Ishikawa (cell line): ENCODE measurements around the gene FAM174C.
A peak's percentile ranks its signal among the peaks of the same experiment; 100 is the strongest.

ENCODE experiments used
- CEBPB ChIP-seq: IDR thresholded peaks from 2 replicates; pipeline ENCODE4 v1.6.1; 2012
- CREB1 ChIP-seq: IDR thresholded peaks from 2 replicates; pipeline ENCODE4 v1.6.1; 2012; ENCODE audit warnings: low read depth
- EGR1 ChIP-seq: IDR thresholded peaks from 2 replicates; pipeline ENCODE4 v1.6.1; 2012
- EP300 ChIP-seq: IDR thresholded peaks from 2 replicates; pipeline ENCODE4 v1.6.1; 2012; ENCODE audit warnings: borderline replicate concordance
- FOXM1 ChIP-seq: IDR thresholded peaks from 2 replicates; pipeline ENCODE4 v1.6.1; 2012; ENCODE audit warnings: low read depth, borderline replicate concordance
- MAX ChIP-seq: IDR thresholded peaks from 2 replicates; pipeline ENCODE4 v1.6.1; 2012
- NFIC ChIP-seq: IDR thresholded peaks from 2 replicates; pipeline ENCODE4 v1.6.1; 2012
- RAD21 ChIP-seq: IDR thresholded peaks from 2 replicates; pipeline ENCODE4 v1.6.1; 2012; ENCODE audit warnings: low read depth
- TAF1 ChIP-seq: IDR thresholded peaks from 2 replicates; pipeline ENCODE4 v1.6.1; 2012; ENCODE audit warnings: low read depth, mild to moderate bottlenecking
- TCF12 ChIP-seq: IDR thresholded peaks from 2 replicates; pipeline ENCODE4 v1.6.1; 2012; ENCODE audit warnings: low read depth
- TEAD4 ChIP-seq: IDR thresholded peaks from 2 replicates; pipeline ENCODE4 v1.6.1; 2012
- USF1 ChIP-seq: IDR thresholded peaks from 2 replicates; pipeline ENCODE4 v1.6.1; 2012
- YY1 ChIP-seq: IDR thresholded peaks from 2 replicates; pipeline ENCODE4 v1.6.1; 2012; ENCODE audit warnings: low read depth
- ZBTB7A ChIP-seq: IDR thresholded peaks from 2 replicates; pipeline ENCODE4 v1.6.1; 2012; ENCODE audit warnings: low read depth
- TF ChIP-seq, protein P1 (sequence below): IDR thresholded peaks from 2 replicates; pipeline ENCODE4 v1.6.1; 2012; ENCODE audit warnings: low read depth, mild to moderate bottlenecking

Gene FAM174C

DNA sequence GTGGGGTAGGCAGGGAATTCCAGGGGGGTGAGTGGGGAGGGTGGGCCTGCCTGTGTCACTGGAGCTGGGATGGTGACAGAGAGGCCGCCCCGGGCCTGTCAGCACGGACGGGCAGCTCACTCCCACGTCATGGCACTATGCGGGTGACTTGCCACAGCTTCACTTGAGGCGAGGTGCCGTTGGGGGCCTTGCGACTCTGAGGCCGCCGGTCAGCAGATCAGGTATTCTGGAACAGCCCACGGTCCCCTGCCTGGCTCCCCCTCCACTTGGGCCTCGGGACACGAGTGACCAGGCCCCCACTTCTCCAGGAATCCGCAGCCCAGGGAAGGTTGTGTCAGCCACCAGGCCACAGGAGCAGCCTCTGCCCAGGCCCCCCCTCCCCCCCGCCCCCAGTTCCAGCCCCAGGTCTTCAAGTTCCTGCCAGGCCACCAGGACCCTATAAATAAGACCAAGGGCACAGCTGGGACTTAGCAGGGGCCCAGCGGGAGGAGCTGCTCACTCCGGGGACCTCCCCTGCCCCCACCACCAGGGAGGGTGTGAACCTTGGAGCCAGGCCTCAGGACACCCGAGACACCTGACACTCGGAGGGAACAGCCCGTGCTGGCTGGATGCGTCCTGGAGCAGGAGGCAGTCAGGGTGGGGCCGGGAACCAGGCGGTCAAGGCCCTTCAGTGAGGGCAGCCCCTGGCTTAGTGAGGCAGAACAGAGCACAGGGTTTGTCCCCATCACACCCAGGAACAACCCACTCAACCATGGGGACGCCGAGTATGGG is 29.7 kb upstream of the FAM174C start:
- TF ChIP-seq USF1 (no peak), MAX (peak; percentile 49), TCF12 (peak; percentile 55)

GRCh38 chr19:1246265-1247087 is 28.9 kb upstream of the FAM174C start:
- TF ChIP-seq NFIC (peak; percentile 17; the same call in 1 of the 2 replicates), TCF12 (peak; percentile 24), MAX (0 out of 2 replicates have a peak, but pooled peaks have one; percentile 0)

DNA sequence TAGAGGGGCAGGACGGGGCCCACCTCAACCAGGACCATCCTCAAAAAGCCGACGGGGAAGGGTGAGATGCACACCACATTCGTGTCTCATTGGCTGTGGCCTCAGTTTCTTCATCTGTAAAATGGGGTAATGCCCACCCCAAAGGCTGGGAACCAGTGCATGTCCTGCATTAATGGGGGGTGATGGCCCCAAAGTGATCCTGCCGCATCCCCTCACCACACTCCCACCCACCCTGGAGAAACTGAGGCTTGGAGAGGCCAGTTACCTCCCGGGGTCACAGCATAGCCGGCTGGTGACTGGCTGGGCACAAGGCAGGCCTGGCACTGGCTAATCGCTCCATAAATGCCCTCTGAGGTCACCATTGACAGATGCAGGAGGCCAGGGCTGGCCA is 27.6 kb upstream of the FAM174C start:
- TF ChIP-seq TAF1 (no peak), EGR1 (no peak), TEAD4 (no peak), USF1 (no peak), NFIC (no peak), CEBPB (no peak), RAD21 (no peak)

- TF ChIP-seq TEAD4 (no peak), EP300 (no peak), CREB1 (peak; percentile 40; the same call in 1 of the 2 replicates), MAX (no peak; the same call in 1 of the 2 replicates), USF1 (no peak), EGR1 (no peak), FOXM1 (no peak), TCF12 (0 out of 2 replicates have a peak, but pooled peaks have one; percentile 7), YY1 (no peak), NFIC (no peak), CEBPB (no peak), TAF1 (peak; percentile 50), ZBTB7A (peak; percentile 69), RAD21 (no peak)
- TF ChIP-seq, protein P1, sequence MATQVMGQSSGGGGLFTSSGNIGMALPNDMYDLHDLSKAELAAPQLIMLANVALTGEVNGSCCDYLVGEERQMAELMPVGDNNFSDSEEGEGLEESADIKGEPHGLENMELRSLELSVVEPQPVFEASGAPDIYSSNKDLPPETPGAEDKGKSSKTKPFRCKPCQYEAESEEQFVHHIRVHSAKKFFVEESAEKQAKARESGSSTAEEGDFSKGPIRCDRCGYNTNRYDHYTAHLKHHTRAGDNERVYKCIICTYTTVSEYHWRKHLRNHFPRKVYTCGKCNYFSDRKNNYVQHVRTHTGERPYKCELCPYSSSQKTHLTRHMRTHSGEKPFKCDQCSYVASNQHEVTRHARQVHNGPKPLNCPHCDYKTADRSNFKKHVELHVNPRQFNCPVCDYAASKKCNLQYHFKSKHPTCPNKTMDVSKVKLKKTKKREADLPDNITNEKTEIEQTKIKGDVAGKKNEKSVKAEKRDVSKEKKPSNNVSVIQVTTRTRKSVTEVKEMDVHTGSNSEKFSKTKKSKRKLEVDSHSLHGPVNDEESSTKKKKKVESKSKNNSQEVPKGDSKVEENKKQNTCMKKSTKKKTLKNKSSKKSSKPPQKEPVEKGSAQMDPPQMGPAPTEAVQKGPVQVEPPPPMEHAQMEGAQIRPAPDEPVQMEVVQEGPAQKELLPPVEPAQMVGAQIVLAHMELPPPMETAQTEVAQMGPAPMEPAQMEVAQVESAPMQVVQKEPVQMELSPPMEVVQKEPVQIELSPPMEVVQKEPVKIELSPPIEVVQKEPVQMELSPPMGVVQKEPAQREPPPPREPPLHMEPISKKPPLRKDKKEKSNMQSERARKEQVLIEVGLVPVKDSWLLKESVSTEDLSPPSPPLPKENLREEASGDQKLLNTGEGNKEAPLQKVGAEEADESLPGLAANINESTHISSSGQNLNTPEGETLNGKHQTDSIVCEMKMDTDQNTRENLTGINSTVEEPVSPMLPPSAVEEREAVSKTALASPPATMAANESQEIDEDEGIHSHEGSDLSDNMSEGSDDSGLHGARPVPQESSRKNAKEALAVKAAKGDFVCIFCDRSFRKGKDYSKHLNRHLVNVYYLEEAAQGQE: no peak
Measured at GRCh38 chr19:1248139-1248785, 27.1 kb upstream of the FAM174C start, which contains the start of gene MIDN. Gene MIDN, plus strand, starts transcription at chr19:1248583. Its CDS starts 1,714 bp downstream, at chr19:1250297.

- TF ChIP-seq EP300: no peak
- TF ChIP-seq TEAD4: no peak
- TF ChIP-seq, protein P1: no peak
- TF ChIP-seq EGR1: 0 out of 2 replicates have a peak, but pooled peaks have one; percentile 47
- TF ChIP-seq NFIC: no peak
- no peak for TF ChIP-seq MAX
- no peak for TF ChIP-seq CREB1
- TF ChIP-seq TCF12: 0 out of 2 replicates have a peak, but pooled peaks have one; percentile 5
- no peak; the same call in 1 of the 2 replicates for TF ChIP-seq TAF1
- peak; percentile 75 for TF ChIP-seq ZBTB7A
- no peak for TF ChIP-seq CEBPB
- TF ChIP-seq FOXM1: no peak
- peak; percentile 49; the same call in 1 of the 2 replicates for TF ChIP-seq RAD21
Measured at GRCh38 chr19:1248786-1249297, 26.5 kb upstream of the FAM174C start.
